Aorta (tissue), 5 donors: Measurements from ENCODE around the gene OPRL1. TPM values are rescaled to one million over a fixed set of nuclear protein-coding genes. Genes with fewer than 3 reads are reported as not detected.

ENCODE experiments used
- ATAC-seq: fragments of 200-7000 bp; cut with Tn5 transposase; one replicate; pipeline ENCODE4 v1.9.1; 2022; ENCODE audit warnings: moderate library complexity; ENCODE audit not compliant: low FRiP score
- DNase-seq, 2 donors: peaks; one replicate each; pipeline ENCODE4 v3.0.0-alpha.2; 2020
- H3K27ac ChIP-seq, 2 donors: one replicate each; pipeline ENCODE4 v1.5.1; 2013; ENCODE audit warnings: low read length in 2 of 2, mild to moderate bottlenecking in 2 of 2, moderate library complexity in 2 of 2, control low read depth in 1 of 2, inconsistent platforms in 1 of 2, low read depth in 1 of 2
- H3K27me3 ChIP-seq, 2 donors: one replicate each; pipeline ENCODE4 v1.6.1; 2013; ENCODE audit warnings: control low read depth in 1 of 2, low read length in 1 of 2, mild to moderate bottlenecking in 1 of 2, moderate library complexity in 1 of 2; ENCODE audit not compliant: insufficient read depth in 2 of 2, control insufficient read depth in 1 of 2
- H3K36me3 ChIP-seq, 2 donors: one replicate each; pipeline ENCODE4 v1.6.1; 2013; ENCODE audit warnings: control low read depth in 1 of 2, low read length in 1 of 2, mild to moderate bottlenecking in 1 of 2; ENCODE audit not compliant: insufficient read depth in 2 of 2, control insufficient read depth in 1 of 2
- H3K4me1 ChIP-seq, 2 donors: one replicate each; pipeline ENCODE4 v1.6.1; 2013; ENCODE audit warnings: low read length in 2 of 2, control low read depth in 1 of 2, mild to moderate bottlenecking in 1 of 2, moderate library complexity in 1 of 2; ENCODE audit not compliant: insufficient read depth in 2 of 2, control insufficient read depth in 1 of 2
- H3K4me3 ChIP-seq, 2 donors: one replicate each; pipeline ENCODE4 v1.5.1; 2013; ENCODE audit warnings: low read length in 2 of 2, control low read depth in 1 of 2, mild to moderate bottlenecking in 1 of 2
- H3K9me3 ChIP-seq: one replicate; pipeline ENCODE4 v1.6.1; 2013; ENCODE audit warnings: mild to moderate bottlenecking, low read length; ENCODE audit not compliant: control insufficient read depth
- WGBS, 2 donors: extraction: QIAGEN DNeasy Blood & Tissue Kit; methylation state at CpG; one replicate each; pipeline ENCODE4 v1.1.7; 2013; 5-methylcytosine and 5-hydroxymethylcytosine counted together
- intact Hi-C, 2 donors: fragments of 100-400 bp; cut with DNase I; formaldehyde crosslinking; loops; one replicate each; pipeline versions ENCODE4 v1.14.2 to v1.15.0; 2022
- polyA plus RNA-seq, 2 donors: library from polyadenylated mRNA; stranded (reverse); fragments of 200-250 nt; gene quantifications; one replicate each; pipeline ENCODE4 v1.2.3, GENCODE V29; 2013
- total RNA-seq, 2 donors: library from RNA; stranded (reverse); fragmentation: NEBNext Ultra II Directional; extraction: Animal tissue kit (Norgen Biotek cat#: 25700); gene quantifications; one replicate each; pipeline ENCODE4 v1.2.1, GENCODE V29; 2021
- donor health status: healthy with polysubstance abuse.
- donor health status: Bipolar disorder and iron deficiency.
- donor health status: DM: no; HTN: no; CAD: no.
- donor health status: DM: no; HTN: no; CAD: no.
- donor health status: DM: yes; HTN: yes; CAD: no.

The OPRL1 gene
- total and polyA plus RNA-seq, 4 donors: 0.72 to 2.9 (median 0.95) TPM

GRCh38 chr20:64052987-64053840, 26.7 kb upstream of the OPRL1 start:
- Histone ChIP-seq H3K27ac (no peak overlapping the region), H3K27me3 (no peaks in the 10 kb centered on the region), H3K36me3 (no peaks in the 10 kb centered on the region), H3K4me3 (no peak overlapping the region), H3K9me3 (no peaks in the 10 kb centered on the region), H3K4me1 (no peaks in the 10 kb centered on the region)
- intact Hi-C loops: no loop called here
- no peak for DNase-seq
- WGBS, 2 donors: 88 to 91% methylated on average over 33 of the region's 33 CpGs
- no peak for ATAC-seq

GRCh38 chr20:64053841-64054661, 25.8 kb upstream of the OPRL1 start:
- H3K27ac ChIP-seq: no peak overlapping the region
- H3K27me3 ChIP-seq: no peaks in the 10 kb centered on the region
- H3K4me1 ChIP-seq: no peaks in the 10 kb centered on the region

GRCh38 chr20:64055396-64055892, 24.4 kb upstream of the OPRL1 start:
- H3K4me1 ChIP-seq: no peaks in the 10 kb centered on the region
- intact Hi-C loops: no loop called here
- DNase-seq: no peak
- no peak overlapping the region for H3K27ac ChIP-seq
- no peaks in the 10 kb centered on the region for H3K36me3 ChIP-seq
- no peak overlapping the region for H3K4me3 ChIP-seq
- ATAC-seq: no peak
- WGBS, 2 donors: 52 to 53% methylated on average over 9 of the region's 9 CpGs
- no peaks in the 10 kb centered on the region for H3K9me3 ChIP-seq
- no peaks in the 10 kb centered on the region for H3K27me3 ChIP-seq

More at GRCh38 chr20:64053841-64054661, 25.8 kb upstream of the OPRL1 start:
- Histone ChIP-seq H3K36me3 (no peaks in the 10 kb centered on the region), H3K4me3 (no peak overlapping the region), H3K9me3 (no peaks in the 10 kb centered on the region)
- ATAC-seq (peak; percentile 12), DNase-seq (no peak)
- 29 to 36% methylated on average over 16 to 17 of the region's 17 CpGs for WGBS, 2 donors
- intact Hi-C loops: no loop called here

- Histone ChIP-seq H3K27me3 (no peaks in the 10 kb centered on the region), H3K27ac (no peak overlapping the region), H3K4me3 (no peak overlapping the region), H3K4me1 (no peaks in the 10 kb centered on the region), H3K36me3 (no peaks in the 10 kb centered on the region), H3K9me3 (no peaks in the 10 kb centered on the region)
- DNase-seq (no peak), ATAC-seq (peak; percentile 9)
- whole genome bisulfite sequencing, 2 donors: 30 to 37% methylated on average over 21 to 22 of the region's 22 CpGs
- intact Hi-C loops: no loop called here
Measured at GRCh38 chr20:64055893-64056638, 23.8 kb upstream of the OPRL1 start.

GRCh38 chr20:64056639-64056888, 23.3 kb upstream of the OPRL1 start:
- Histone ChIP-seq H3K36me3 (no peaks in the 10 kb centered on the region), H3K9me3 (no peaks in the 10 kb centered on the region), H3K4me1 (no peaks in the 10 kb centered on the region), H3K27me3 (no peaks in the 10 kb centered on the region), H3K27ac (no peak overlapping the region), H3K4me3 (no peak overlapping the region)
- intact Hi-C loops: no loop called here
- no peak for DNase-seq
- no peak for ATAC-seq
- WGBS, 2 donors: 52 to 65% methylated on average over 7 of the region's 7 CpGs

GRCh38 chr20:64056889-64057627, 22.8 kb upstream of the OPRL1 start:
- no peak overlapping the region for H3K4me3 ChIP-seq
- no peak for DNase-seq
- no peaks in the 10 kb centered on the region for H3K4me1 ChIP-seq
- intact Hi-C loops: no loop called here
- ATAC-seq: no peak
- no peaks in the 10 kb centered on the region for H3K36me3 ChIP-seq
- 72 to 74% methylated on average over 38 to 39 of the region's 39 CpGs for WGBS, 2 donors
- H3K9me3 ChIP-seq: no peaks in the 10 kb centered on the region
- no peaks in the 10 kb centered on the region for H3K27me3 ChIP-seq
- no peak overlapping the region for H3K27ac ChIP-seq

GRCh38 chr20:64057628-64058498, 22.0 kb upstream of the OPRL1 start:
- H3K4me1 ChIP-seq: no peaks in the 10 kb centered on the region
- peak; percentile 81 to 91 for DNase-seq

More at GRCh38 chr20:64057628-64058498, 22.0 kb upstream of the OPRL1 start:
- no peaks in the 10 kb centered on the region for H3K9me3 ChIP-seq
- no peak overlapping the region for H3K4me3 ChIP-seq
- no peaks in the 10 kb centered on the region for H3K36me3 ChIP-seq
- WGBS, 2 donors: 39 to 41% methylated on average over 33 of the region's 33 CpGs
- peak; percentile 70 for ATAC-seq
- H3K27me3 ChIP-seq: no peaks in the 10 kb centered on the region
- intact Hi-C loops: no loop called here
- H3K27ac ChIP-seq: no peak overlapping the region
